ENCODE results near the gene SUCNR1. TPM values are rescaled to one million over a fixed set of nuclear protein-coding genes. Genes with fewer than 3 reads are reported as not detected.

The SUCNR1 gene
- total RNA-seq, 1 experiment from 2014 or later, result not detected

DNA sequence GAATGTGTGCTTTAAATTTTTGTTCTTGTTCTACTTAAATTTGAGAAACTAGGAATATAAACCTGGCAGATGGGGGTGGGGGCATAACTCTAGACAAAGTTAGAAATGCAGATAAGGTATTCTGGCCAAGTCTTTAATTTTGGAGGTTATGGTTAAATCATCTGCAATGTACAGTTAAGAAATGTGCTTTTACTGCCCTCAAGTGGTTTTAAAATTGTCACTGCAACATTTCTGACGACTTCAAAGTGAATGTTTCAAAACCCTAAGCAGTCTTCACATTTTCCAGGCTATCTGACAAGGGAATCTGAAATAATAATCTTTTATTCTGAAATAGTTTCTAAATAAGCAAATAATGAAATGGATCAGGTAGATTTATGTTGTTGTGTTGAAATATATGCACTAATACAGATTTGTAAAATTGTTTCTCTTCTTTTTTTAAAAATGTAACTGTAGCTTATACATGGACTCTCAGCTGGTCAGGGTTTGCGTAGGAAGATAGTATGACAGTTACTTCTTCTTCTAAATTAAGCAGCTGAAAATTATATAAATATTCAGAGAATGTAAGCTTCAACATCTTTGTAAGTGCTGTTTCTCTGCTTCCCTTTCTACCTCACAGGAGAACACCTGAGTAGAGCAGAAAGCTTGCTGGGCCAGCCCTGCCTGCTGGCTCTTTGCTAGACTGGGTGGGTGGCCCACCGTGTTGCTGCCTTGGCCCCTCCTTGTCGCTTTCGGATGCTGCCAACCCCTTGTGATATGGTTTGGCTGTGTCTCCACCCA lies 45.0 kb downstream of the SUCNR1 start:
- Histone ChIP-seq H3K4me3 (no peak overlapping the region), H3K36me3 (ENCODE audit: low read depth) (no peaks in the 10 kb centered on the region), H3K27me3 (ENCODE audit: insufficient read depth, low read depth) (no peaks in the 10 kb centered on the region), H3F3A (ENCODE audit: insufficient read depth, low read depth) (no peaks in the 10 kb centered on the region), H2AFZ (no peak overlapping the region), H3K4me1 (replicated peaks; ENCODE audit: insufficient read depth) (no peaks in the 10 kb centered on the region), H3K79me2 (ENCODE audit: low read depth) (no peaks in the 10 kb centered on the region), H3K9me3 (ENCODE audit: insufficient read depth, low read depth) (no peaks in the 10 kb centered on the region), H4K20me1 (ENCODE audit: insufficient read depth) (no peaks in the 10 kb centered on the region), H3K9me2 (ENCODE audit: insufficient read depth) (no peaks in the 10 kb centered on the region), H3K27ac (no peak overlapping the region), H3K4me2 (no peak overlapping the region)
- CTCF ChIA-PET, result interaction anchor here (0.6 to 0.9 kb wide), 3 partner anchors 9 to 593 kb away, joined by 3 to 4 read pairs (median 3); no protein-coding TSS in a partner anchor
- intact Hi-C loops (cut with micrococcal nuclease; ENCODE audit: unreplicated experiment), result loop anchor here (1.0 to 5.0 kb wide), 9 partner anchors 80 to 750 kb away; no protein-coding TSS in a partner anchor
- no peak for TF ChIP-seq EZH2 (IDR thresholded peaks at IDR 0.05; ENCODE audit: low read depth)
- TF ChIP-seq, protein P1, sequence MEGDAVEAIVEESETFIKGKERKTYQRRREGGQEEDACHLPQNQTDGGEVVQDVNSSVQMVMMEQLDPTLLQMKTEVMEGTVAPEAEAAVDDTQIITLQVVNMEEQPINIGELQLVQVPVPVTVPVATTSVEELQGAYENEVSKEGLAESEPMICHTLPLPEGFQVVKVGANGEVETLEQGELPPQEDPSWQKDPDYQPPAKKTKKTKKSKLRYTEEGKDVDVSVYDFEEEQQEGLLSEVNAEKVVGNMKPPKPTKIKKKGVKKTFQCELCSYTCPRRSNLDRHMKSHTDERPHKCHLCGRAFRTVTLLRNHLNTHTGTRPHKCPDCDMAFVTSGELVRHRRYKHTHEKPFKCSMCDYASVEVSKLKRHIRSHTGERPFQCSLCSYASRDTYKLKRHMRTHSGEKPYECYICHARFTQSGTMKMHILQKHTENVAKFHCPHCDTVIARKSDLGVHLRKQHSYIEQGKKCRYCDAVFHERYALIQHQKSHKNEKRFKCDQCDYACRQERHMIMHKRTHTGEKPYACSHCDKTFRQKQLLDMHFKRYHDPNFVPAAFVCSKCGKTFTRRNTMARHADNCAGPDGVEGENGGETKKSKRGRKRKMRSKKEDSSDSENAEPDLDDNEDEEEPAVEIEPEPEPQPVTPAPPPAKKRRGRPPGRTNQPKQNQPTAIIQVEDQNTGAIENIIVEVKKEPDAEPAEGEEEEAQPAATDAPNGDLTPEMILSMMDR (conservative IDR thresholded peaks at IDR 0.05), result peak; percentile 77
- POLR2A ChIA-PET (ENCODE audit: unreplicated experiment), result no interaction called here
- BruUV-seq (replicated peaks), result no TSS peak
- DNase-seq, result peak in 1 of 2 experiments; percentile 49

DNA sequence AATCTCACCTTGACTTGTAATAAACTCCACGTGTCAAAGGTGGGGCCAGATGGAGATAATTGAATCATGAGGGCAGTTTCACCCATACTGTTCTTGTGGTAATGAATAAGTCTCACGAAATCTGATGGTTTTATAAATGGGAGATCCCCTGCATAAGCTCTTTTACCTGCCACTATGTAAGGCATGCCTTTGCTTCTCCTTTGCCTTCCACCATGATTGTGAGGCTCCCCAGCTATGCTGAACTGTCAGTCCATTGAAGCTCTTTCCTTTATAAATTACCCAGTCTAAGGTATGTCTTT lies 45.5 kb downstream of the SUCNR1 start:
- H3K79me2 ChIP-seq (ENCODE audit: low read depth), result no peaks in the 10 kb centered on the region
- intact Hi-C loops (cut with micrococcal nuclease; ENCODE audit: unreplicated experiment), result loop anchor here (2.0 to 5.0 kb wide), 5 partner anchors 80 to 692 kb away; no protein-coding TSS in a partner anchor
- CTCF ChIA-PET, result interaction anchor here (0.6 to 0.9 kb wide), 2 partner anchors 49 to 594 kb away, joined by 3 read pairs; no protein-coding TSS in a partner anchor
- H3K27ac ChIP-seq, result no peak overlapping the region
- TF ChIP-seq, protein P1 (conservative IDR thresholded peaks at IDR 0.05), result no peak
- no peak for TF ChIP-seq EZH2 (IDR thresholded peaks at IDR 0.05; ENCODE audit: low read depth)
- H4K20me1 ChIP-seq (ENCODE audit: insufficient read depth), result no peaks in the 10 kb centered on the region
- no peaks in the 10 kb centered on the region for H3K9me2 ChIP-seq (ENCODE audit: insufficient read depth)
- H2AFZ ChIP-seq, result no peak overlapping the region; the same call in 1 of the 2 replicates
- no peaks in the 10 kb centered on the region for H3K4me1 ChIP-seq (replicated peaks; ENCODE audit: insufficient read depth)
- no peaks in the 10 kb centered on the region for H3F3A ChIP-seq (ENCODE audit: insufficient read depth, low read depth)
- no peaks in the 10 kb centered on the region for H3K27me3 ChIP-seq (ENCODE audit: insufficient read depth, low read depth)
- no peak for DNase-seq
- BruUV-seq (replicated peaks), result no TSS peak
- POLR2A ChIA-PET (ENCODE audit: unreplicated experiment), result no interaction called here
- no peaks in the 10 kb centered on the region for H3K36me3 ChIP-seq (ENCODE audit: low read depth)
- no peak overlapping the region for H3K4me3 ChIP-seq
- no peak overlapping the region for H3K4me2 ChIP-seq
- H3K9me3 ChIP-seq (ENCODE audit: insufficient read depth, low read depth), result no peaks in the 10 kb centered on the region

DNA sequence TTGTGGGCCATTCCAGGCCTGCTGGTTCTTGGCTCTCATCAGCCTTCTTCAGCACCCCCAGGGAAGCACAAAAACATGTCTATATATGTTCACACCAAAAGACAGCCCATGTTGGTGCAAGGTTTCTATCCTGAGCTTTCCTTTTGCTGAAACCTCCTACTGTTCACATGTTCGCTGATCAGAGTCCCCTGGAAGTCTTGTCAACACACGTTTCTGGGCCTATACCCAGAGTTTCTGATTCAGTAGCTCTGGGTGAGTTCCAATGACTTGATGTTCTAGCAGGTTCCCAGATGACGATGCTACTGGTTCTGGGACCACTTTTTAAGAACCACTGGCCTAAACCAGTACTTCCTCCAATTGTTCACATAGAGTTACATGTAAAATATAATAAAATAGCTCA lies 46.0 kb downstream of the SUCNR1 start:
- TF ChIP-seq, protein P1 (conservative IDR thresholded peaks at IDR 0.05), result no peak
- TF ChIP-seq EZH2 (IDR thresholded peaks at IDR 0.05; ENCODE audit: low read depth), result no peak
- DNase-seq, result no peak
- ChIA-PET POLR2A (ENCODE audit: unreplicated experiment) (interaction anchor here (0.6 kb wide), 1 partner anchor 525 kb away, joined by 4 read pairs; no protein-coding TSS in a partner anchor), CTCF (interaction anchor here (0.9 kb wide), 1 partner anchor 594 kb away, joined by 3 read pairs; no protein-coding TSS in a partner anchor)
- no peak overlapping the region; the same call in 1 of the 2 replicates for H2AFZ ChIP-seq
- no peaks in the 10 kb centered on the region for H3K4me1 ChIP-seq (replicated peaks; ENCODE audit: insufficient read depth)
- no peaks in the 10 kb centered on the region for H3K36me3 ChIP-seq (ENCODE audit: low read depth)
- BruUV-seq (replicated peaks), result no TSS peak
- H4K20me1 ChIP-seq (ENCODE audit: insufficient read depth), result no peaks in the 10 kb centered on the region
- no peak overlapping the region for H3K27ac ChIP-seq
- H3K4me3 ChIP-seq, result no peak overlapping the region
- no peaks in the 10 kb centered on the region for H3K79me2 ChIP-seq (ENCODE audit: low read depth)
- no peaks in the 10 kb centered on the region for H3K27me3 ChIP-seq (ENCODE audit: insufficient read depth, low read depth)
- H3F3A ChIP-seq (ENCODE audit: insufficient read depth, low read depth), result no peaks in the 10 kb centered on the region
- no peak overlapping the region for H3K4me2 ChIP-seq
- H3K9me3 ChIP-seq (ENCODE audit: insufficient read depth, low read depth), result no peaks in the 10 kb centered on the region
- intact Hi-C loops (cut with micrococcal nuclease; ENCODE audit: unreplicated experiment), result loop anchor here (2.0 to 5.0 kb wide), 5 partner anchors 81 to 692 kb away; no protein-coding TSS in a partner anchor
- H3K9me2 ChIP-seq (ENCODE audit: insufficient read depth), result no peaks in the 10 kb centered on the region
